Suprapubic skin (tissue), 4 donors: Measurements from ENCODE around the gene LUZP2.

Experiments
- CTCF ChIP-seq, 2 donors: fragments of 200-600 bp in 1 of 2; fragments of 450-650 bp in 1 of 2; sonication (generic) in 1 of 2; IDR thresholded peaks; one replicate each; pipeline ENCODE4 v1.5.1; 2016 to 2019; ENCODE audit warnings: antibody characterized with exemption in 2 of 2, mild to moderate bottlenecking in 1 of 2, moderate library complexity in 1 of 2
- POLR2A ChIP-seq, 2 donors: fragments of 450-650 bp; IDR thresholded peaks; one replicate each; pipeline ENCODE4 v1.6.1; 2017; ENCODE audit warnings: antibody characterized with exemption in 2 of 2, mild to moderate bottlenecking in 2 of 2, moderate library complexity in 2 of 2
- POLR2AphosphoS5 ChIP-seq, 3 donors: sonication (generic); formaldehyde crosslinking; IDR thresholded peaks; one replicate each; pipeline ENCODE4 v1.6.1; 2017; ENCODE audit warnings: antibody characterized with exemption in 3 of 3

DNA sequence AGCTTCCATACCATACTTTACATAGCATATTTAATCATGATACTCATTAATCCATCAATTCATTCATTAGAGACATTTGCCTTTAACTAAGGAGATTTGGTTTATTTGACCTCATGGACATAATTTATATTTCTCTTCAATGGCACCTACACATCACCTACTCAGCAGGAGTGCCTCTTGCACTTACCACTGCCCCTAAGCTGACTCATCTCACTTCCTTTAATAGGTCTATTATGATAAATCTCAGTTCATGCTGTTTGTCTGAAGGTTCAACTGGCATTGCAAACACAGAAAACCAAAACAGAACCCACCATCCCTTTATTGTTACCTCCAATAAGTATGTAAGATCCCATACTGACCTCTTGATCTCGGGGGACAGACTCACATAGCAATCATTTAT is 186.7 kb downstream of the LUZP2 start:
- TF ChIP-seq POLR2A (IDR thresholded peaks at IDR 0.05) (no peak), CTCF (IDR thresholded peaks at IDR 0.05) (no peak), POLR2AphosphoS5 (IDR thresholded peaks at IDR 0.05) (no peak)
